Omental fat pad (tissue), 4 donors: ENCODE results near the gene ERF. TPM values are rescaled to one million over a fixed set of nuclear protein-coding genes. Genes with fewer than 3 reads are reported as not detected.

ENCODE experiments used
- ATAC-seq: fragments of 150-250 bp; one replicate; pipeline ENCODE4 v1.9.1; 2016; ENCODE audit warnings: mild to moderate bottlenecking, moderate library complexity; ENCODE audit not compliant: low FRiP score
- DNase-seq: peaks from one replicate; pipeline ENCODE4 v3.0.0-alpha.2; 2019; ENCODE audit warnings: low spot score
- total RNA-seq, 4 donors: library from RNA; depleted of rRNA; stranded (reverse); fragments of >200 nt; gene quantifications; one replicate each; pipeline ENCODE4 v1.1.0, GENCODE V29; 2016
- TF ChIP-seq, protein P1 (sequence below), 3 donors: fragments of 450-650 bp; IDR thresholded peaks; one replicate each; pipeline ENCODE4 v1.5.1; 2016 to 2017; ENCODE audit warnings: antibody characterized with exemption in 3 of 3, mild to moderate bottlenecking in 3 of 3, moderate library complexity in 2 of 3

ERF gene
- total RNA-seq, 4 donors from 2014 or later, result 21.2 to 52.8 (median 34.8) TPM

DNA sequence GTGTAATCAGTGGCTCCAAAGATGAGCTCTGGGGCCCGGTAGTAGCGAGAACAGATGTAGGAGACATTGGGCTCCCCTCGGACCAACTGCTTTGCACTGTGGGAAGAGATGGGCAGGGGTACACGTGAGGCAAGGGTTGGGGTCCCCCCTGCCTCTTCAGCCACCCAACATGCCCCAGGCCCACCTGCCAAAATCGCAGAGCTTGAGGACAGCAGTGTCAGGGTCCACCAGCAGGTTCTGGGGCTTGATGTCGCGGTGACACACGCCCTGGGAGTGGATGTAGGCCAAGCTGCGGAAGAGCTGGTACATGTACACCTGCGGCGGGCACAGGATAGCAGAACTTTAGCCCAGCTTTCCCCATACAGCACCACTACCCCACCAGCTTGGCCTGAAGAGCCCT is 20.6 kb downstream of the ERF start:
- ATAC-seq (no peak), DNase-seq (no peak)
- TF ChIP-seq, protein P1, sequence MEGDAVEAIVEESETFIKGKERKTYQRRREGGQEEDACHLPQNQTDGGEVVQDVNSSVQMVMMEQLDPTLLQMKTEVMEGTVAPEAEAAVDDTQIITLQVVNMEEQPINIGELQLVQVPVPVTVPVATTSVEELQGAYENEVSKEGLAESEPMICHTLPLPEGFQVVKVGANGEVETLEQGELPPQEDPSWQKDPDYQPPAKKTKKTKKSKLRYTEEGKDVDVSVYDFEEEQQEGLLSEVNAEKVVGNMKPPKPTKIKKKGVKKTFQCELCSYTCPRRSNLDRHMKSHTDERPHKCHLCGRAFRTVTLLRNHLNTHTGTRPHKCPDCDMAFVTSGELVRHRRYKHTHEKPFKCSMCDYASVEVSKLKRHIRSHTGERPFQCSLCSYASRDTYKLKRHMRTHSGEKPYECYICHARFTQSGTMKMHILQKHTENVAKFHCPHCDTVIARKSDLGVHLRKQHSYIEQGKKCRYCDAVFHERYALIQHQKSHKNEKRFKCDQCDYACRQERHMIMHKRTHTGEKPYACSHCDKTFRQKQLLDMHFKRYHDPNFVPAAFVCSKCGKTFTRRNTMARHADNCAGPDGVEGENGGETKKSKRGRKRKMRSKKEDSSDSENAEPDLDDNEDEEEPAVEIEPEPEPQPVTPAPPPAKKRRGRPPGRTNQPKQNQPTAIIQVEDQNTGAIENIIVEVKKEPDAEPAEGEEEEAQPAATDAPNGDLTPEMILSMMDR (IDR thresholded peaks at IDR 0.05), result no peak

DNA sequence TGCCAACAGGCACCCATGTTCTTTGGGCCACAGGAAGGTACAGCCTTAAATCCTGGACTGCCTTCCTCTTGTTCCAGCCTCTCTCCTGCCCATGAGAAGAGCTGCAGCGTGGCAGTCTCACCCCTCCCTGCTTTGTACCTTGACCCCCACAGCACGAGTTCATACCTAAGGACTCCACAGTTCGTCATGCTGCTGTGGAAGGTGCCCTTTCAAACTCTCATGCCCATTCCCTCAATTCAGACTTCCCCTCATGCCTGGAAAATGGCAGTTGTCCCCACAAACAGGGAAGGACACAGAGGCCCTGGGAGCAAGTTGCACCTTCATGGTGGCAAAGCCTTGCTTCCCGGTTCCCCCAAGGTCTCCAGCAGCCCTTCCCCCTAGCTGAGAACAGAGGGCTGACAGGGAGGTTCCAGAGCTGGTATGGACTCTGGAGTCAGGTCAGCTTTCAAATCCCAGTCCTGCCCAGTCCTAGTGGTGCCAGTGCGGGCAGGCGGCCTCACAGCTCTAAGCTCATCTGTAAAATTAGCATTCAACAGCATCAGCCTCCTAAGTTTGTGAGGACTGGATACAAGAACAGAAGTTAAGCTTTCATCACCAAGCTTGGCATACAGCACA is 21.1 kb downstream of the ERF start:
- ATAC-seq (no peak), DNase-seq (no peak)
- TF ChIP-seq, protein P1 (IDR thresholded peaks at IDR 0.05), result no peak

DNA sequence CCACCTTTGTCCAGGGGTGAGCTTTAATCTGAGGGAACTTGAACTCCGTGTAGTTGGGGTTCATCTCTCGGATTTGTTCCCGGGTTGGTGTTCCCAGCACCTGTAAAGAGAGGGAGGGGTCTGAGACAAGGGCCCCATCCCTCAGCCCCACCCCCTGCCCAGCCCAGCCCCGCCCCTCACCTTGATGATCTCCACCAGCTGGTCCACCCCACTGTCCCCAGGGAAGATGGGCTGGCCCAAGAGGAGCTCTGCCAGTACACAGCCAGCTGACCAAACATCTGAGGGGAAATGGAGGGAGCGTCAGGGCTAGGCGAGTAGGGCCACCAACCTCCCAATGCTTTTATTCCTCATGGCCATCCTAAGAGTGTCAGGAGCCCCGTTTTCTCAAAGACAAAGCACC is 21.8 kb downstream of the ERF start:
- no peak for ATAC-seq
- TF ChIP-seq, protein P1 (IDR thresholded peaks at IDR 0.05), result no peak
- DNase-seq, result no peak

DNA sequence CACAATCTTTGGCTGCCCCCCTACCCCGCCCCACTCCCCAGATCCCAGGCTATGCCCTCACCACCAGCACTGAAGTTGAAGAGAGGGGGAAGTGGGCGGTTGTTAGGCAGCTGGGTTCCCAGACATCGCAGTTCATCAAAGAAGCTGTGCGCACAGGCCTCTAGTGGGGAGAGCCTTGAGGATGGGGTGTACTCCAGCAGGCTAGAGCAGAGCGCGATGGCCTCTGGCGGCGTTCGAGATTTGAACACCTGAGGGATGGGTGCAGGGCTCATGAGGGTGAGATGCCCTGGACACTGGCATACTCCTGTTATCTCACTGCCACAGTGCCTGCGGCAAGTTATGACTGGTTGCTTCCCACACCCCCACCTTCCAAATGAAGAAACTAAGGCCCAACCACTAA is 22.5 kb downstream of the ERF start:
- TF ChIP-seq, protein P1 (IDR thresholded peaks at IDR 0.05), result no peak
- DNase-seq (no peak), ATAC-seq (no peak)

DNA sequence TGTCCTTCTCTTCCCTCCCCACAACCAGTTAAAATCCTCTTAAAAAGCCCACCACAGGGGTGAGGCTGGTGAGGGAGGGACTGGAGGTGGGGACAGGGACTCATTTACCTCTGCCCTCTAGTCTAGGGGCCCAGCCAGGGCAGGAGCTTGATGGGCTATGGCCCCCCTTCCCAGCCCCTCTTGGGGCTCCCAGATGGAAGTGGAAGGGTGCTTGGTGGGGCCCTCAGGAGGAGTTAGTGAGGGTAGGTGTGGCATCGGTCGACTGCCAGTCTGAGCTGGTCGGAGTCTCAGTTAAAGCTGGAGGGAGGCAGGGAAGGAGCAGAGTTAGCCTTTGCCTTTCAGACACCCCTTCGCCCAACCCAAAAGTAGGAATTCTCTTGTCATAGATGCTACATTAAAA is 24.4 kb downstream of the ERF start:
- TF ChIP-seq, protein P1 (IDR thresholded peaks at IDR 0.05), result no peak
- DNase-seq (no peak), ATAC-seq (no peak)

DNA sequence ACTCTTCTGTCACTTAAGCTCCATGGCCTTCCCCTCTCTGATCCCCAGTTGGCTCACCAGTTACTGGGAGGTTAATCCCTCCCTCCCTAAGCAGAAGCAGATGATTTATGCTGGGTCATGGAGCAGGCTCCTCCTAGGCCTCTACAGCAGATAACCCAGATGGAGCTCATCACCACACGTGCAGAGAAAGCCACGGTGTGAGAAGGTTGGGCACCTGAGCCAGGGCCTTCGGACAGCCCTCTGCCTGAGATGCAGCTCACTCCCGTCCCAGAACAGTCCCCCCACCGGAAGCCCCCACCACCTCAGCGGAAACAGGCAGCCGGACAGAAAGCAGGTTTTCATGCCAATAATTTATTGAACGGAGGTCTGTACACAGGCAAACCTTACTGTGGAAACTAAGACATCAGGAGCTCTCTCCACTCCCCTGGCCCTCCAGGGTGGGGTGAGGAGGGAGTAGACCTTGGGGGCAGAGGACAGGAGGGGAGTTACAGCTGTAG is 25.0 kb downstream of the ERF start:
- DNase-seq, result no peak
- TF ChIP-seq, protein P1 (IDR thresholded peaks at IDR 0.05), result no peak
- ATAC-seq, result no peak

DNA sequence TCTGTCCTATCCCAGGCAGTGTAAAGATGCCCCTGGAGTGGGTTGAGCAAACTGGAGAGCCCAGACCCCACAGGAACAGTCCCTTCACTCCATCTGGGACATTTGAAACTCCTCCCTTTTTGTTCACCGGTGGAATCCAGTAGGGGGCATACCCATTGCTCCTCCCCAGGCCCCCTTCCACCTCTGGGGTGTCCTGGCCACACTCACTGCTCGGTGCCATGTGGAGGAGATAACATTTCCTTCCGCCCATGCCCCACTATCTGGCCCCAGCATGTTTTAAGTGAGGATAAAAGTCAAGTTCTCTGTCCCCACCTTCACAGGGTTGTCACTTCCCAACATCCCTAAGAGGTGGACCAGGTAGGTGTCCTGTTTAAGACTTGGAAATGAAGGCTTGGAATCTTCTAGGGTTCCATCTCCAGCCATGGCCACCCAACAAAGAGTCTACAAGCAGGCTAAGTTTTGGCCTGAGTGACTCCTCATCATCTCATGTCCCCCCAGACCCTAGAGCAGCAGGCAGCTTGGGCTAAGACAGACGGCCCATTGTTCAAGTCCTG is 25.6 kb downstream of the ERF start:
- DNase-seq (no peak), ATAC-seq (no peak)
- TF ChIP-seq, protein P1 (IDR thresholded peaks at IDR 0.05), result no peak
